Measurements from ENCODE around the gene GIMAP8.

The GIMAP8 gene

GRCh38 chr7:150411606-150412005 lies 38.8 kb upstream of the GIMAP8 start:
- no peak for DNase-seq (ENCODE audit: low spot score)

GRCh38 chr7:150412016-150412415 lies 38.4 kb upstream of the GIMAP8 start:
- DNase-seq (ENCODE audit: low spot score), result no peak

- no peak for DNase-seq (ENCODE audit: low spot score)
These were observed 37.6 kb upstream of the GIMAP8 start for GRCh38 chr7:150412518-150413488.

DNA sequence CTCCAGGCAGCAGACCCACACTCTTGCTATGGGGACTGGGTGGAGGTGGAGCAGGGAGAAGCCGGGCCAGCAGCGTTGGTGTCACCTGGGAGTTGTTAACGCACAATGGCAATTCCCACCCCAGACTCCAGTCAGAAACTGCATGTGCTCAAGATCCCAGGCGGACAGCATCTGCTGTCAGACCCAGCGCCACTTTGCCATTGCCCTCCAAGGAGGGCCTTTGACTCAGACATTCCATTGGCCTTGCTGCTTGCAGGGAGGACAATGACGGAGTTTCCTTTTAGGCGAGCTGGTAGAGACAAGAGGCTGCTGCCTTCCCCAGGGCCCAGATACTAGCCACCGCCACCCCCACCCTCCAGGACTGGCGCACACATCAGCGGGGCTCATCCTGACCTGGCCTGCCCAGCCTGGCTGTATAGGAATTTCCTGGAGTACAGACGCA lies 36.8 kb upstream of the GIMAP8 start:
- no peak for DNase-seq (ENCODE audit: low spot score)

GRCh38 chr7:150415161-150416153 lies 35.0 kb upstream of the GIMAP8 start:
- peak; percentile 44 for DNase-seq (ENCODE audit: low spot score)

DNA sequence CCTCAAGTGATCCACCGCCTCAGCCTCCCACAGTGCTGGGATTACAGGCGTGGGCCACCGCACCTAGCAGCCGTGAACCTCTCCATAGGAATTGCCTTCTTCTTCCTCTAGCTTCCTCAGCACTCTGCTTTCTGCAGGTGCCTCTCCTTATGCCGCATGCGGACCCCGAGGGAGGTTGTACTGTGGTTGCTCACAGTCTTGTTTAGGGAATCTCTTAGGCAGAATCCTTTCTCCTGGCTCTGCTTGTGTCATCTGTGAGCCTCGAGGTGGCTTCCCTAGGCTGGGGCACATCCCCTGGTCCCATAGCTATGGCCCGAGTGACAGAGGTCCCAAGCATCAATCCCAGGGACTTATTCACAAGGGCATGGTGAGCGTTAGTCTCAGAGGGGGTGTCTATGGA lies 33.2 kb upstream of the GIMAP8 start:
- DNase-seq (ENCODE audit: low spot score), result no peak

DNA sequence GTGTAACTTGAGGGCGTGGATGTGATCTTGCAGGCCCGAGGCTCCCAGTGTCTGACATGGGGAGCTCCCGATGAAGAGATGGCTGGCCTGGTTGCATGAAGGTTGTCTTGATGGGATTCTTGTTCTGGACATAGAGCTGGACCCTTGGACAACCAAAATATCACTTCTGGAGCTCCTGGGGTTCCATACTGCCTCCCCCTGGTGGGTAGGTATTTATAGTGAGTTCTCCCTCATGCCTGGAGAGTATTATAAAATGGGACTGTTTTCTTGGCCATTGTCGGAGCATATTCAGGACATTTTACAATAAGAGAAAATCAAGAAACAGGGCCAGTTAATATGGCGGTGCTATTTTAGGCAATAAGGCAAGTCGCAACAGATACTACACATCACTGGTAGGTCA lies 32.6 kb upstream of the GIMAP8 start:
- no peak for DNase-seq (ENCODE audit: low spot score)

- no peak for DNase-seq (ENCODE audit: low spot score)
These were observed 30.2 kb upstream of the GIMAP8 start for GRCh38 chr7:150420242-150420641.

- peak; percentile 88 for DNase-seq (ENCODE audit: low spot score)
These were observed 29.3 kb upstream of the GIMAP8 start for GRCh38 chr7:150420987-150421674.

GRCh38 chr7:150421831-150422230 lies 28.6 kb upstream of the GIMAP8 start:
- DNase-seq (ENCODE audit: low spot score), result no peak

DNA sequence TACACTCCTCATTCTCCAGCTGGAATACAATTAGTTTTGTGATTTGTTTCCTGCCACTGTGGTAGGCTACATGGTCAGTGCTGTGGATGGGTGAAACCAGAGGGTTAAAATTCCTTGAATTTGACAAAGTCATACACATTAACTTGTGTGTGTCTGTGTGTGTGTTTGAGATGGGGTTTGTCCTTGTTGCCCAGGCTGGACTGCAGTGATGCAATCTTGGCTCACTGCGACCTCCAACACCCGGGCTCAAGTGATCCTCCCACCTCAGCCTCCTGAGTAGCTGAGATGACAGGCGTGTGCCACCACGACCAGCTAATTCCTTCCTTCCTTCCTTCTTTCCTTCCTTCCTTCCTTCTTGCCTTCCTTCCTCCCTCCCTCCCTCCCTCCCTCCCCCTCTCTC lies 24.8 kb upstream of the GIMAP8 start:
- DNase-seq (ENCODE audit: low spot score), result no peak

- no peak for DNase-seq (ENCODE audit: low spot score)
These were observed 21.6 kb upstream of the GIMAP8 start for GRCh38 chr7:150428671-150429451.

GRCh38 chr7:150429699-150430098 lies 20.7 kb upstream of the GIMAP8 start:
- DNase-seq (ENCODE audit: low spot score), result no peak

- DNase-seq (ENCODE audit: low spot score), result no peak
These were observed 19.9 kb upstream of the GIMAP8 start for GRCh38 chr7:150430465-150431085.

GRCh38 chr7:150431839-150432658 lies 18.4 kb upstream of the GIMAP8 start:
- no peak for DNase-seq (ENCODE audit: low spot score)

DNA sequence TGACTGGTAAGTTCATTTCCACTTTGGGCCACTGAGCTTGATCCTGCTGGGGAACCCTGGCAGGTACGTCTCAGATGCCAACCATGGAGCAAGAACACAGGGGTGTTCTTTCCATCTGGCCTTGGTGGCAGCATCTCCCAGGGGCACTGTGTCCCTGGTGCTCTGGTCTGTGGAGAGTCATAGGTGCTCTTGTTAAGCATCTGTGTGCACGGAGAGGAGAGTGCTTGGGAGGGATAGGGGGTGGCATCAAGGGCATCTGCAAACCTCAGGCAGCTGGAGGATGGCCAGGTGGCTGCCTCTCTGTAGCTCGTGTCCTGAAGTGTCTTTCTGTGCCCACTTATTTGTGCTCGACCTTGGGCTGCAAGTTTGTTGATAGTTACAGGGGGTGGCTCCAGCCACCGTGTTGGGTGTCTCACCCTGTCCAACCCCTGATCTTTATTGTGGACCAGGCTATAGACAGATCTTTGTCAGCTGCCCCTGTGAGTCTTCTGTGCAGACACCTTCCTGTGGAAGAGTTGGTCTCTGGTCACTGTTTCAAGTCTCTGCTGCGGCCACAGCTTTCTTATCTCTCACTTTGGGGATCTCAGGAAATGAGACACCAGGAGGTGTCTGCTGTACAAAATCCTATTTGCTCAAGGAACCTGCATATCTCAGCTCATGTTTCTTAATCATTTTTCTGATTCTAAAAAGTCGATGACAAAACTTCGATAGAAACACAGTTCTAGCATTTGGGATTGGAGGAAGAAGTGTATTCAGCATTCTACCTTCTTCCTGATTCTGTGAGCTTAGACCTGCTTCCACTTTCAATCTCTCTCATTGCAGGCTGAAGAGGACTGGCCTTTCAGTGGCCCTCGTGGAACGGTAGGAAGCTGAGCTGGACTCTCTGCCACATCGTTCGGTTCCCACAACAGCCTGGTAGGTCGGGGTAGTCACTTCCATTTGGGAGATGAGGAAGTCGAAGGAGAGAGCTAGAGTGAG lies 17.2 kb upstream of the GIMAP8 start:
- no peak for DNase-seq (ENCODE audit: low spot score)

- DNase-seq (ENCODE audit: low spot score), result no peak
These were observed 16.2 kb upstream of the GIMAP8 start for GRCh38 chr7:150434240-150434639.

DNA sequence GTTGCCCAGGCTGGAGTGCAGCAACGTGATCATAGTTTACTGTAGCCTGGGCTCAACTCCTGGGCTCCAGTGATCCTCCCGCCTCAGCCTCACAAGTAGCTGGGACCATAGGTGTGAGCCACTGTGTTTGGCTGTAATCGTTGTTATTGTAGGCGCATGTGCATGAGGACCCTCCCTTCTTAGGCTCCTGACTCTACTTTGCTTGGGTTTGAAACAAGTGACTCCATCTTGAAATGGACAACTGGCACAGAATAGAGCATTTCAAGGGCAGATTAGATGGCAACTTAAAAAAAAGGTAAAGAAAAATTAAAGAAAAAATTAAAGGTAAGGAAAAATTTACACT lies 15.4 kb upstream of the GIMAP8 start:
- DNase-seq (ENCODE audit: low spot score), result no peak

Measured in HuH-7 (cell line).